Osteocyte (in vitro differentiated cells): ENCODE results near the gene SGMS1. TPM values are rescaled to one million over a fixed set of nuclear protein-coding genes. Genes with fewer than 3 reads are reported as not detected.

Source experiments
- DNase-seq: peaks from one replicate; pipeline ENCODE4 v3.0.0; 2021; ENCODE audit warnings: mixed read lengths; ENCODE audit not compliant: unreplicated experiment; ENCODE audit errors: extremely low spot score
- H3K27ac Mint-ChIP-seq: one replicate; pipeline ENCODE4 v1.8.0; 2021; ENCODE audit warnings: mild to moderate bottlenecking, mixed read lengths; ENCODE audit not compliant: unreplicated experiment
- H3K27me3 Mint-ChIP-seq: one replicate; pipeline ENCODE4 v1.8.0; 2021; ENCODE audit warnings: mixed read lengths; ENCODE audit not compliant: unreplicated experiment
- H3K36me3 Mint-ChIP-seq: one replicate; pipeline ENCODE4 v1.8.0; 2021; ENCODE audit warnings: mixed read lengths; ENCODE audit not compliant: unreplicated experiment
- H3K4me1 Mint-ChIP-seq: one replicate; pipeline ENCODE4 v1.8.0; 2021; ENCODE audit warnings: mixed read lengths; ENCODE audit not compliant: unreplicated experiment
- H3K4me3 Mint-ChIP-seq: one replicate; pipeline ENCODE4 v1.8.0; 2021; ENCODE audit warnings: mild to moderate bottlenecking, moderate library complexity, mixed read lengths; ENCODE audit not compliant: unreplicated experiment
- H3K9me3 Mint-ChIP-seq: one replicate; pipeline ENCODE4 v1.8.0; 2021; ENCODE audit warnings: mixed read lengths; ENCODE audit not compliant: unreplicated experiment
- total RNA-seq: library from RNA; stranded (reverse); gene quantifications from 2 replicates; pipeline ENCODE4 v1.2.1, GENCODE V29; 2021
- TF ChIP-seq, protein P1 (sequence below): fragments of 200-600 bp; sonication (generic); IDR thresholded peaks from 2 replicates; pipeline ENCODE4 v1.5.0; 2021; ENCODE audit warnings: antibody characterized with exemption, mild to moderate bottlenecking, moderate library complexity

SGMS1 gene
- total RNA-seq, 1 donor from 2014 or later = 21.0 TPM

DNA sequence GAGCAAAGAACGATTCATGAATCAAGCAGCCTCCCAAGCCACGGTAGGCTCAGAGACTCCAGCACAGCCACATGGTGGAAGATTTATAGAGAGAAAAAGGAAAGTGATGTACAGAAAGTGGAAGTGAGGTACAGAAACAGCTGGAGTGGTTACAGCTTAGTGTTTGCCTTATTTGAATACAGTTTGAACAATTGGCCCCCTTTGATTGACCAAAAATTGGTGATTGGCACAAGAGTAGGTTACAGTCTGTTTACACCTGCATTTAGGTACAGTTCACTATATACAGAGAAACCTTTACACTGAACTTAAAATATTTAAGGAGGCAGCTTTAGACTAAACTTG is 236.1 kb downstream of the SGMS1 start:
- TF ChIP-seq, protein P1, sequence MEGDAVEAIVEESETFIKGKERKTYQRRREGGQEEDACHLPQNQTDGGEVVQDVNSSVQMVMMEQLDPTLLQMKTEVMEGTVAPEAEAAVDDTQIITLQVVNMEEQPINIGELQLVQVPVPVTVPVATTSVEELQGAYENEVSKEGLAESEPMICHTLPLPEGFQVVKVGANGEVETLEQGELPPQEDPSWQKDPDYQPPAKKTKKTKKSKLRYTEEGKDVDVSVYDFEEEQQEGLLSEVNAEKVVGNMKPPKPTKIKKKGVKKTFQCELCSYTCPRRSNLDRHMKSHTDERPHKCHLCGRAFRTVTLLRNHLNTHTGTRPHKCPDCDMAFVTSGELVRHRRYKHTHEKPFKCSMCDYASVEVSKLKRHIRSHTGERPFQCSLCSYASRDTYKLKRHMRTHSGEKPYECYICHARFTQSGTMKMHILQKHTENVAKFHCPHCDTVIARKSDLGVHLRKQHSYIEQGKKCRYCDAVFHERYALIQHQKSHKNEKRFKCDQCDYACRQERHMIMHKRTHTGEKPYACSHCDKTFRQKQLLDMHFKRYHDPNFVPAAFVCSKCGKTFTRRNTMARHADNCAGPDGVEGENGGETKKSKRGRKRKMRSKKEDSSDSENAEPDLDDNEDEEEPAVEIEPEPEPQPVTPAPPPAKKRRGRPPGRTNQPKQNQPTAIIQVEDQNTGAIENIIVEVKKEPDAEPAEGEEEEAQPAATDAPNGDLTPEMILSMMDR = no peak
- DNase-seq = no peak
- Mint-ChIP-seq H3K9me3 (no peaks in the 10 kb centered on the region), H3K4me1 (peaks cover 5% of the 10 kb centered on the region), H3K4me3 (no peak overlapping the region), H3K27ac (no peak overlapping the region), H3K27me3 (no peaks in the 10 kb centered on the region), H3K36me3 (peaks cover 3% of the 10 kb centered on the region)

DNA sequence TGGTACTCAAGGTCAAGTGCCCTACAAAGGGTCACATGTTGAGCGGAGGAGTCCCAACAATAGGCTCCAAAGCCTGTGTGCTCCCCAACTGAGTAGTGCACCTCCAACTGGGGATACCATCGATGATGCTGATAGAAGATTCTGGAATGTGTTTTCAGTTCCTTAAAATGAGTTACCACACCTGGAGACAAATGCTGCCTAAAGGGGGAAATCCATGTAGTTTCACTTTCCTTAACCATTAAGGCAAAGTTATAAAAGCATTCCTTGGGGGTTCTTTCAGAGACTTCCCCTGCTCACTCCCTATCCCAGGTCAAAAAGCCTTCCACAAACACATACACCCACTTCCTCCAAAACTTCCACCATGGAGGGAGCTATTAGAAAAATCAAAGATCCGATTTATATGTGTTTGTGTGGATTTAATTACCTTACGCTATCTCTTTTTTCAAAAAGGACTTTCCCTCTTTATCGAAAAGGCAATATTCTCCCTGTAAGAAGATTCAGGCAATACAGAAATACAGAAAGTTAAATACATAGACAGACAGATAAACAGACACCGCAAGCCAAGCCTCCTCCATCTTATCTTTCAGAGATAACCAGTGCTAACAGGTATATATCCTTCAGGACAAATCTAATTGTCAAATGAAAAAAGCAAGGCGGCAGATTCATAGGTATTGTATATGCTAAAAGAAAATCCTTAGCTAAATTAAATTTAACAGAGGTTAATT is 236.6 kb downstream of the SGMS1 start:
- H3K4me1 Mint-ChIP-seq = peaks cover 2% of the 10 kb centered on the region

DNA sequence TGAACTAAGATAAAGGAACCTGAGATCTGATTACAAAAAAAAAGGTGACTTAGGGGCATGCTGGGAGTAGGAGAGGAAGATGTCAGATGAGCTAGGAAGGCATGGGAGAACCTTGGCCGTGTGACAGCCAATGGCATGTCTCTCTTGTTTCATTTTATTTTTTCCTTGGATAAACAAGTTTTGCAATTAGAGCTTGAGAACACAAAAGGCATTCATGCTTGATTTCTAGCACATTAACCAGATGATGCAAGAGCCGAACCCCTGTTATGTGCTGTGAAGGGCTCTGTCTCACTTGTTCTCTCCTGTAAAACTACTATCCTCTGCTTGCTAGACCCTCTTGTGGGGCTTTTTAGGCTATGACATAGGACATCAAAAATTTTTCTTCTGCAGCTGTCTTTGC is 238.1 kb downstream of the SGMS1 start:
- no peak for DNase-seq
- Mint-ChIP-seq H3K27me3 (no peaks in the 10 kb centered on the region), H3K4me3 (no peak overlapping the region), H3K4me1 (peaks cover 5% of the 10 kb centered on the region), H3K9me3 (no peaks in the 10 kb centered on the region), H3K27ac (no peak overlapping the region), H3K36me3 (peaks cover 3% of the 10 kb centered on the region)
- TF ChIP-seq, protein P1 = no peak

More for the DNA sequence above, 236.6 kb downstream of the SGMS1 start:
- H3K27me3 Mint-ChIP-seq = no peaks in the 10 kb centered on the region
- H3K4me3 Mint-ChIP-seq = no peak overlapping the region
- DNase-seq = no peak
- H3K9me3 Mint-ChIP-seq = no peaks in the 10 kb centered on the region
- TF ChIP-seq, protein P1 = no peak
- H3K27ac Mint-ChIP-seq = no peak overlapping the region
- peaks cover 3% of the 10 kb centered on the region for H3K36me3 Mint-ChIP-seq

DNA sequence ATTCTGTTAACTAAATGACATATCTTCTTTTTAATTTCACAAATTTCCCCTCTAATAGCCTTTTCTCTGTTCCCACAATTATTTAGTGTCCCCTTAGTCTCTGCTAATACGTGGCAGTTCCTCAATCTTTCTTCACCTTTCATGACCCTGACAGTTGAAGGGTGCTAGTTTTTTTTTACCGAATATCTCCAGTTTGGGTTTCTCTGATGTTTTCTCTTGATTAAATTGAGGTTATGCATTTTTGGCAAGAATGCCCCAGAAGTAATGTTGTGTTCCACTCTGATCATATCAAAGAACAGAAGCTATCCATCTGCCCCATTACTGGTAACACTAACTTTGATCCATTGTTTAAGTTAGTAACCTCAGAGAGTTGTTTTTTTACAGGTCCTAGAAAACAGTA is 238.9 kb downstream of the SGMS1 start:
- H3K4me3 Mint-ChIP-seq = no peak overlapping the region
- H3K4me1 Mint-ChIP-seq = peaks cover 6% of the 10 kb centered on the region

DNA sequence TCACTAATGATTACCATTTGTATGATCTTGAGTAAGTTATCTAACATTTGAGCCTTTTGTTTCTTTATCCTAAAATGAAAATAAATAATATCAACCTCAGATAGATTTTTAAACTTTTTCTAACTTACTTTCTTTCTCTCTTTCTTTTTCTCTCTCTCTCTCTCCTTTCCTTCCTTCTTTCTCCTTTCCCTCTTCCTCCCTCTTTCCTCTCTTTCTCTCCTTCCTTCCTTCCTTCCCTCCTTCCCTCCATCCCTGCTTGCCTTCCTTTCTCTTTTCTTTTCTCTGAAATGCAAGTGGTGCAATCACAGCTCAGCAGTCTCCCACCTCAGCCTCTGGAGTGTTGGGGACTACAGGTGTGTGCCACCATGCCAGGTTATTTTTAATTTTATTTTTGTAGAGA is 239.5 kb downstream of the SGMS1 start:
- no peak overlapping the region for H3K27ac Mint-ChIP-seq
- H3K4me3 Mint-ChIP-seq = no peak overlapping the region
- no peaks in the 10 kb centered on the region for H3K9me3 Mint-ChIP-seq
- TF ChIP-seq, protein P1 = no peak
- no peaks in the 10 kb centered on the region for H3K27me3 Mint-ChIP-seq
- DNase-seq = no peak
- H3K4me1 Mint-ChIP-seq = peaks cover 9% of the 10 kb centered on the region
- peaks cover 3% of the 10 kb centered on the region for H3K36me3 Mint-ChIP-seq

More for the DNA sequence above, 238.9 kb downstream of the SGMS1 start:
- no peaks in the 10 kb centered on the region for H3K27me3 Mint-ChIP-seq
- TF ChIP-seq, protein P1 = no peak
- DNase-seq = no peak
- H3K36me3 Mint-ChIP-seq = peaks cover 3% of the 10 kb centered on the region
- H3K9me3 Mint-ChIP-seq = no peaks in the 10 kb centered on the region
- H3K27ac Mint-ChIP-seq = no peak overlapping the region
